ENCODE data around the gene CUL9. TPM values are rescaled to one million over a fixed set of nuclear protein-coding genes. Genes with fewer than 3 reads are reported as not detected.

Gene CUL9
- total RNA-seq, 1 donor from 2014 or later: 15.2 TPM

- DNase-seq (ENCODE audit: low spot score): no peak
These were observed 89.3 kb downstream of the CUL9 start for GRCh38 chr6:43271103-43271815.

- no peak for DNase-seq (ENCODE audit: low spot score)
These were observed 89.9 kb downstream of the CUL9 start for GRCh38 chr6:43271944-43272343.

- DNase-seq (ENCODE audit: low spot score): no peak
These were observed 91.7 kb downstream of the CUL9 start for GRCh38 chr6:43273707-43274106.

Other genes with a start within 250 kb of the CUL9 start
- not detected for gene GNMT, start 221.4 kb upstream of the CUL9 start, total RNA-seq (ENCODE audit: insufficient read depth, low replicate concordance)
- gene PEX6, start 203.0 kb upstream of the CUL9 start, total RNA-seq (ENCODE audit: insufficient read depth, low replicate concordance): 9.4 TPM
- gene PPP2R5D, start 197.6 kb upstream of the CUL9 start, total RNA-seq (ENCODE audit: insufficient read depth, low replicate concordance): 26.7 TPM
- 56.1 TPM for gene MEA1, start 168.2 kb upstream of the CUL9 start, total RNA-seq (ENCODE audit: insufficient read depth, low replicate concordance)
- gene KLHDC3, start 167.9 kb upstream of the CUL9 start, total RNA-seq (ENCODE audit: insufficient read depth, low replicate concordance): 135 TPM
- gene RRP36, start 160.6 kb upstream of the CUL9 start, total RNA-seq (ENCODE audit: insufficient read depth, low replicate concordance): 26.2 TPM
- 27.0 TPM for gene CUL7, start 128.3 kb upstream of the CUL9 start, total RNA-seq (ENCODE audit: insufficient read depth, low replicate concordance)
- 12.8 TPM for gene MRPL2, start 122.8 kb upstream of the CUL9 start, total RNA-seq (ENCODE audit: insufficient read depth, low replicate concordance)
- gene KLC4, start 122.6 kb upstream of the CUL9 start, total RNA-seq (ENCODE audit: insufficient read depth, low replicate concordance): 14.4 TPM
- 196 TPM for gene PTK7, start 105.9 kb upstream of the CUL9 start, total RNA-seq (ENCODE audit: insufficient read depth, low replicate concordance)
- gene SRF, start 10.9 kb upstream of the CUL9 start, total RNA-seq (ENCODE audit: insufficient read depth, low replicate concordance): 34.2 TPM
- 20.9 TPM for gene DNPH1, start 47.3 kb downstream of the CUL9 start, total RNA-seq (ENCODE audit: insufficient read depth, low replicate concordance)
- 0.48 TPM for gene TTBK1, start 61.3 kb downstream of the CUL9 start, total RNA-seq (ENCODE audit: insufficient read depth, low replicate concordance)
- not detected for gene SLC22A7, start 116.1 kb downstream of the CUL9 start, total RNA-seq (ENCODE audit: insufficient read depth, low replicate concordance)
- gene CRIP3, start 126.6 kb downstream of the CUL9 start, total RNA-seq (ENCODE audit: insufficient read depth, low replicate concordance): 5.5 TPM
- gene ZNF318, start 187.5 kb downstream of the CUL9 start, total RNA-seq (ENCODE audit: insufficient read depth, low replicate concordance): 7.7 TPM
- gene ABCC10, start 245.3 kb downstream of the CUL9 start, total RNA-seq (ENCODE audit: insufficient read depth, low replicate concordance): 10.6 TPM

Measured in umbilical cord (tissue), 2 donors.